SK-N-MC (cell line): ENCODE results near the gene ENO2.

Source experiments
- DNase-seq: peaks from one replicate; pipeline ENCODE4 v3.0.0-alpha.2; 2011; ENCODE audit warnings: low read depth, low spot score
- H3K27ac ChIP-seq: fragments of 200-600 bp; sonication (generic); 2 replicates; pipeline ENCODE4 v1.5.1; 2016; ENCODE audit warnings: mixed run types
- H3K36me3 ChIP-seq: fragments of 200-600 bp; sonication (generic); 2 replicates; pipeline ENCODE4 v1.6.1; 2017; ENCODE audit warnings: antibody characterized with exemption, low read length, mixed read lengths; ENCODE audit not compliant: insufficient read depth
- H3K4me3 ChIP-seq: fragments of 200-600 bp; sonication (generic); 2 replicates; pipeline ENCODE4 v1.5.1; 2016
- H3K9ac ChIP-seq: fragments of 200-600 bp; sonication (generic); 2 replicates; pipeline ENCODE4 v1.8.0; 2017; ENCODE audit warnings: mixed run types, mixed read lengths; ENCODE audit not compliant: insufficient read length
- H3K9me3 ChIP-seq: fragments of 200-600 bp; sonication (generic); 2 replicates; pipeline ENCODE4 v1.6.1; 2017; ENCODE audit warnings: low read depth, mild to moderate bottlenecking, antibody characterized with exemption, low read length, moderate library complexity, mixed read lengths
- EZH2 ChIP-seq: fragments of 200-600 bp; sonication (generic); IDR thresholded peaks from one replicate; pipeline ENCODE4 v1.6.1; 2017; ENCODE audit warnings: antibody characterized with exemption
- FOXP2 ChIP-seq: optimal IDR thresholded peaks from 2 replicates; pipeline ENCODE3; 2011; ENCODE audit warnings: mild to moderate bottlenecking, moderate library complexity; ENCODE audit not compliant: insufficient read depth; ENCODE audit errors: extremely low read length, control extremely low read depth
- POLR2AphosphoS5 ChIP-seq: IDR thresholded peaks from 2 replicates; pipeline ENCODE4 v1.6.1; 2012; ENCODE audit warnings: mild to moderate bottlenecking, low read depth, low read length, borderline replicate concordance

ENO2 gene

GRCh38 chr12:6947615-6948014, 33.2 kb downstream of the ENO2 start:
- no peak overlapping the region for H3K9ac ChIP-seq
- no peak overlapping the region for H3K4me3 ChIP-seq
- no peak for TF ChIP-seq EZH2
- TF ChIP-seq POLR2AphosphoS5, result no peak
- TF ChIP-seq FOXP2, result no peak
- H3K27ac ChIP-seq, result no peak overlapping the region
- H3K9me3 ChIP-seq, result no peaks in the 10 kb centered on the region
- no peak for DNase-seq
- H3K36me3 ChIP-seq, result no peaks in the 10 kb centered on the region; the same call in 1 of the 2 replicates

GRCh38 chr12:6948873-6949594, 34.7 kb downstream of the ENO2 start:
- no peak for DNase-seq
- Histone ChIP-seq H3K4me3 (no peak overlapping the region), H3K27ac (no peak overlapping the region), H3K36me3 (no peaks in the 10 kb centered on the region; the same call in 1 of the 2 replicates), H3K9ac (no peak overlapping the region), H3K9me3 (no peaks in the 10 kb centered on the region)
- no peak for TF ChIP-seq FOXP2

GRCh38 chr12:6950401-6950801, 36.0 kb downstream of the ENO2 start:
- Histone ChIP-seq H3K4me3 (no peak overlapping the region), H3K27ac (no peak overlapping the region)

GRCh38 chr12:6950811-6951540, 36.6 kb downstream of the ENO2 start, which contains the start of gene PTPN6:
TSS of gene PTPN6 (plus strand) at chr12:6951356. CDS start at chr12:6951513, 157 bp downstream.
- no peak for DNase-seq
- H3K4me3 ChIP-seq, result no peak within 1 kb of the TSS
- no peak for TF ChIP-seq POLR2AphosphoS5
- TF ChIP-seq FOXP2, result no peak
- TF ChIP-seq EZH2, result no peak

More at GRCh38 chr12:6950401-6950801, 36.0 kb downstream of the ENO2 start:
- no peak overlapping the region for H3K9ac ChIP-seq
- no peak for DNase-seq
- TF ChIP-seq FOXP2 (no peak), POLR2AphosphoS5 (no peak), EZH2 (no peak)
- no peaks in the 10 kb centered on the region for H3K9me3 ChIP-seq
- no peaks in the 10 kb centered on the region; the same call in 1 of the 2 replicates for H3K36me3 ChIP-seq

GRCh38 chr12:6951551-6952120, 37.3 kb downstream of the ENO2 start:
- no peaks in the 10 kb centered on the region for H3K9me3 ChIP-seq
- no peak overlapping the region for H3K4me3 ChIP-seq
- DNase-seq, result no peak
- no peak for TF ChIP-seq POLR2AphosphoS5
- TF ChIP-seq EZH2, result no peak
- TF ChIP-seq FOXP2, result no peak
- H3K9ac ChIP-seq, result no peak overlapping the region
- H3K27ac ChIP-seq, result no peak overlapping the region
- no peaks in the 10 kb centered on the region for H3K36me3 ChIP-seq

More at GRCh38 chr12:6950811-6951540, 36.6 kb downstream of the ENO2 start, which contains the start of gene PTPN6:
- Histone ChIP-seq H3K9ac (no peak within 1 kb of the TSS), H3K9me3 (no peaks in the 10 kb centered on the region), H3K36me3 (no peaks in the 10 kb centered on the region; the same call in 1 of the 2 replicates), H3K27ac (no peak within 1 kb of the TSS)

GRCh38 chr12:6952121-6952862, 37.9 kb downstream of the ENO2 start:
- H3K27ac ChIP-seq, result no peak overlapping the region
- no peaks in the 10 kb centered on the region for H3K9me3 ChIP-seq
- no peak for DNase-seq
- H3K4me3 ChIP-seq, result no peak overlapping the region
- no peak overlapping the region for H3K9ac ChIP-seq
- H3K36me3 ChIP-seq, result no peaks in the 10 kb centered on the region
- TF ChIP-seq POLR2AphosphoS5 (no peak), FOXP2 (no peak), EZH2 (no peak)

- Histone ChIP-seq H3K27ac (peak overlapping the region; percentile 42; the same call in 1 of the 2 replicates), H3K9ac (no peak overlapping the region), H3K4me3 (no peak overlapping the region), H3K36me3 (no peaks in the 10 kb centered on the region), H3K9me3 (no peaks in the 10 kb centered on the region)
- TF ChIP-seq POLR2AphosphoS5 (no peak), EZH2 (no peak), FOXP2 (no peak)
- no peak for DNase-seq
These were observed 38.6 kb downstream of the ENO2 start for GRCh38 chr12:6952863-6953441.
